Measurements from ENCODE around the gene GPC3.

The GPC3 gene

GRCh38 chrX:133958997-133959688 is 26.3 kb downstream of the GPC3 start:
- peak; percentile 30 for TF ChIP-seq CTCF (conservative IDR thresholded peaks at IDR 0.05; ENCODE audit: control insufficient read depth, insufficient read depth, low read depth, low read length)
- peak; percentile 14 for DNase-seq (ENCODE audit: low read depth)
- no peak overlapping the region for H3K4me3 ChIP-seq (ENCODE audit: control insufficient read depth, low read depth, low read length)

- TF ChIP-seq CTCF (conservative IDR thresholded peaks at IDR 0.05; ENCODE audit: control insufficient read depth, insufficient read depth, low read depth, low read length): no peak
- DNase-seq (ENCODE audit: low read depth): no peak
- no peak overlapping the region for H3K4me3 ChIP-seq (ENCODE audit: control insufficient read depth, low read depth, low read length)
Observed at GRCh38 chrX:133956570-133957340, 28.6 kb downstream of the GPC3 start.

GRCh38 chrX:133953785-133954355 is 31.5 kb downstream of the GPC3 start:
- DNase-seq (ENCODE audit: low read depth): no peak
- H3K4me3 ChIP-seq (ENCODE audit: control insufficient read depth, low read depth, low read length): no peak overlapping the region
- TF ChIP-seq CTCF (conservative IDR thresholded peaks at IDR 0.05; ENCODE audit: control insufficient read depth, insufficient read depth, low read depth, low read length): no peak

- DNase-seq (ENCODE audit: low read depth): no peak
- no peak for TF ChIP-seq CTCF (conservative IDR thresholded peaks at IDR 0.05; ENCODE audit: control insufficient read depth, insufficient read depth, low read depth, low read length)
- no peak overlapping the region for H3K4me3 ChIP-seq (ENCODE audit: control insufficient read depth, low read depth, low read length)
Observed at GRCh38 chrX:133953078-133953477, 32.3 kb downstream of the GPC3 start.

GRCh38 chrX:133951098-133951497 is 34.3 kb downstream of the GPC3 start:
- no peak for TF ChIP-seq CTCF (conservative IDR thresholded peaks at IDR 0.05; ENCODE audit: control insufficient read depth, insufficient read depth, low read depth, low read length)
- H3K4me3 ChIP-seq (ENCODE audit: control insufficient read depth, low read depth, low read length): no peak overlapping the region
- no peak for DNase-seq (ENCODE audit: low read depth)

- no peak for DNase-seq (ENCODE audit: low read depth)
- no peak overlapping the region for H3K4me3 ChIP-seq (ENCODE audit: control insufficient read depth, low read depth, low read length)
- no peak for TF ChIP-seq CTCF (conservative IDR thresholded peaks at IDR 0.05; ENCODE audit: control insufficient read depth, insufficient read depth, low read depth, low read length)
Observed at GRCh38 chrX:133950214-133950613, 35.2 kb downstream of the GPC3 start.
